GM12878 (cell line): ENCODE measurements around the gene EPB41.

Experiments
- EGR1 ChIP-seq, 2 experiments: IDR thresholded peaks; 1 replicate in 1 of 2; 2 replicates in 1 of 2; pipeline ENCODE4 v1.6.1; 2011 to 2012; ENCODE audit warnings: low read depth in 2 of 2, low read length in 2 of 2, borderline replicate concordance in 1 of 2, mild to moderate bottlenecking in 1 of 2, moderate library complexity in 1 of 2
- EP300 ChIP-seq, 2 experiments: fragments of 150-350 bp in 1 of 2; IDR thresholded peaks; 2 replicates each; pipeline ENCODE4 v1.6.1; 2011 to 2012; ENCODE audit warnings: low read depth in 2 of 2, low read length in 2 of 2, borderline replicate concordance in 1 of 2, improper control_type of control experiment in 1 of 2, inconsistent platforms in 1 of 2; ENCODE audit not compliant: control insufficient read depth in 1 of 2
- EZH2 ChIP-seq: IDR thresholded peaks from 2 replicates; pipeline ENCODE4 v1.6.1; 2012; ENCODE audit warnings: low read depth, mild to moderate bottlenecking, control low read depth, inconsistent platforms, low read length, borderline replicate concordance; ENCODE audit not compliant: control insufficient read depth
- RUNX3 ChIP-seq: IDR thresholded peaks from 2 replicates; pipeline ENCODE4 v1.6.1; 2012; ENCODE audit warnings: low read length, inconsistent platforms
- TF ChIP-seq, protein P1 (sequence below), 3 experiments: IDR thresholded peaks in 2 of 3; conservative IDR thresholded peaks in 1 of 3; 2 replicates each; pipeline ENCODE4 v1.5.1; 2011; ENCODE audit warnings: low read depth in 3 of 3, low read length in 3 of 3, mild to moderate bottlenecking in 3 of 3, control low read depth in 2 of 3, moderate library complexity in 2 of 3, inconsistent platforms in 1 of 3, mixed read lengths in 1 of 3; ENCODE audit not compliant: control insufficient read depth in 2 of 3, insufficient read depth in 1 of 3; ENCODE audit errors: extremely low read depth in 1 of 3

DNA sequence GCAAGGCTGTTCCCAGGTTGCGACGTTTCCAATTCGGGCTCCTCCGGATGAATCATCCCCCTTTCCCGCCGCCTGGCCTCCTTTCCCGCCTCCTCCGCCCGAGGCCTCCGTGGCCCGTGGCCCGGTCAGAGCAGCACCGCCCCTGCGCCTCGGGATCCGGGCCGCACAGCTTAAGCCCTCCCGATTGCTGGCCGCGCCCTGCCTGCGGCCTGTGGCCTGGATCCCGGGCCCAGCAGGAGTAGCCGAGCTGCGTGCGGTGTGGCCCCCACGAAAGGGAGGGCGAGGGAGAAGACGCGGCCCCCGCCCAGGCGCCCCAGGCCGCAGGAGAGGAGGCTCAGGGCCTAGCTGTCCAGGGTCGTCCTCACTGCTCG lies 208.3 kb downstream of the EPB41 start:
- TF ChIP-seq EGR1 (IDR thresholded peaks at IDR 0.05; ENCODE audit: borderline replicate concordance in 1 of 2, low read depth in 2 of 2, low read length in 2 of 2) (no peak), RUNX3 (no peak), EP300 (IDR thresholded peaks at IDR 0.05; ENCODE audit: borderline replicate concordance in 1 of 2, control insufficient read depth in 1 of 2, low read depth in 2 of 2, low read length in 2 of 2) (no peak), EZH2 (no peak)
- TF ChIP-seq, protein P1, sequence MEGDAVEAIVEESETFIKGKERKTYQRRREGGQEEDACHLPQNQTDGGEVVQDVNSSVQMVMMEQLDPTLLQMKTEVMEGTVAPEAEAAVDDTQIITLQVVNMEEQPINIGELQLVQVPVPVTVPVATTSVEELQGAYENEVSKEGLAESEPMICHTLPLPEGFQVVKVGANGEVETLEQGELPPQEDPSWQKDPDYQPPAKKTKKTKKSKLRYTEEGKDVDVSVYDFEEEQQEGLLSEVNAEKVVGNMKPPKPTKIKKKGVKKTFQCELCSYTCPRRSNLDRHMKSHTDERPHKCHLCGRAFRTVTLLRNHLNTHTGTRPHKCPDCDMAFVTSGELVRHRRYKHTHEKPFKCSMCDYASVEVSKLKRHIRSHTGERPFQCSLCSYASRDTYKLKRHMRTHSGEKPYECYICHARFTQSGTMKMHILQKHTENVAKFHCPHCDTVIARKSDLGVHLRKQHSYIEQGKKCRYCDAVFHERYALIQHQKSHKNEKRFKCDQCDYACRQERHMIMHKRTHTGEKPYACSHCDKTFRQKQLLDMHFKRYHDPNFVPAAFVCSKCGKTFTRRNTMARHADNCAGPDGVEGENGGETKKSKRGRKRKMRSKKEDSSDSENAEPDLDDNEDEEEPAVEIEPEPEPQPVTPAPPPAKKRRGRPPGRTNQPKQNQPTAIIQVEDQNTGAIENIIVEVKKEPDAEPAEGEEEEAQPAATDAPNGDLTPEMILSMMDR (IDR thresholded peaks at IDR 0.05 in 2 of 3, conservative IDR thresholded peaks at IDR 0.05 in 1 of 3; ENCODE audit: control insufficient read depth in 2 of 3, extremely low read depth in 1 of 3, insufficient read depth in 1 of 3, low read depth in 3 of 3, low read length in 3 of 3) = no peak
